SKM-1 (cell line): Measurements from ENCODE around the gene BCO1.
A peak's percentile ranks its signal among the peaks of the same experiment; 100 is the strongest.

Experiments used
- DNase-seq: peaks from one replicate; lab custom pipeline; 2025; ENCODE audit not compliant: unreplicated experiment; lab: John Stamatoyannopoulos, UW

BCO1 gene

GRCh38 chr16:81273223-81273950 lies 34.9 kb downstream of the BCO1 start:
- DNase-seq = no peak

GRCh38 chr16:81275064-81275532 lies 36.6 kb downstream of the BCO1 start:
- no peak for DNase-seq

- DNase-seq = no peak
These were observed 37.3 kb downstream of the BCO1 start for GRCh38 chr16:81275795-81276194.

DNA sequence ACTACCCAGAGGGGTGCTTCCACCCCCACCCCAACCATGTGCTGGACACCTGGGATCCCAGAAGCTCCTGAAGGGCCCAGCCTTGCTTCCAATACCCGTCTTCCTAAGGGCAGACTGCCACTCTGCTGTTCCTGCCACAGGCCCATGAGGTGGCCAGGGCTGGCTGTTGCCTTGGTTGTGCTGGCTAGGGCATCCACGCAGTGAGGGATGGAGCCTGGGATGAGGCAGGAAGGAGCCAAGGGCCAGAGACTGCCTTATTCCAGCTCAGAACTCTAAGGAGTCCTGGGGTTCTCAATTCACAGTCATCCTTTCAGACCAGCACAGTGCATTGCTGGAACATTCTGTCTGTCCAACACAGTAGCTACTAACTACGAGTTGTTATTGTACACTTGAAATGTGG lies 37.8 kb downstream of the BCO1 start:
- DNase-seq = no peak

DNA sequence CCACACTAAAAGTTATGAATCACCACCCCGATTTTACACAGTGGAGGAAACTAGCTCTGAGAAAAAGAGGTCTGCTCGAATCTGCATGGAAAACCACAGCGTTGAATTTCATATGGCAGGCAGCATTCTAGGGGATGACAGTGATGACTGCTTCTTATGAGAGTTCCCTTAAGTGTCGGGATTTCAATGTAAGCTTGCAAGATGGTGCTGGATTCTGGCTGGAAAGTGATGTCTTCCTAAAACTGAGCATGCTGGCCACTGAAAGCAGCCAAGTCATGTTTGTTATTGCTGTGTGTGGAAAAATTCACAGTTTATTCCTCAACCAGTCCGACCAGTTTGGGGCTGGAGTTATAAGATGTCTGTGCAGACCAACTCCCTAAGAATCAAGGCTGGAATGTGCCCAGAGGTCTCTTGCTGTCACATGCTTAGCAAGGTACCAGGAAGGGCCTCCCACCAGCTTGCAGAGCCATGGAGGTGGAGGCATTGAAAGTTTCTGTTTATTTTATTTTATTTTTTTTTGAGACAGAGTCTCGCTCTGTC lies 39.1 kb downstream of the BCO1 start:
- no peak for DNase-seq

DNA sequence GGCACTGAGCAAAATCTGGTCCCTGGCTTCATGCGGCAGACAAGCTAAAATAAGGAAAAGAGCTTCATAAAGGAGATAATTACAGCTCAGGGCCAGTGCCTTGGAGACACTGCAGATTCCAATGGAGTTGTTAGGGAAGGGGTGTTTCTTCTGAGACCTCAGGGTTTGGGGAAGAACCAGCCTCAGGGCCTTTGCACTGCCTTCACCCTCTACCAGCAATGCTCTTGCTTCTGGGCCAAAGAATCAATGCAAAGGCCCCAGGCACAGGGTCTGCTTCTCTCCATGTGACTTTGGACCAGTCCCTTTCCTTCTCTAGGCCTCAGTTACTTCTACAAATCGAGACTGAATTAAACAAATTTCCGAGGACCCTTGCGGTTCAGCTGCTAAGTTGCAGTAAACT lies 40.0 kb downstream of the BCO1 start:
- no peak for DNase-seq

DNA sequence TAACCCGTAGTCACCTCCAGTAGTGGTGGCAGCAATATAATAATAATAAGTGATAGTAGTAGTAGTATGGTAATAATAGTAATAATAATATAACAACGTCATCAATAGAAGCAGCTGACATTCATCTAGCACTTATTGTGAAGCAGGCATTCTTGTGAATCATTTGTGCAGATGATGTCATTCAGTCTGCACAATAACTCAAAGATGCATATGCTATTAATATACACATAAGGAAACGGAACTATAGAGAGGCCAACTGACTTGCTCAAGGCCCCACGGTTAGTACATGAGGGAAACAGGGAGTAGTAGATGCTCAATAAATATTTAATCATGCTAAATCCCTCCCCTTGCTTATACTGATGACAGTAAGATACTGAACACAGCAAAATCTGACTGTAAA lies 40.9 kb downstream of the BCO1 start:
- DNase-seq = peak; percentile 52

GRCh38 chr16:81280393-81280792 lies 41.9 kb downstream of the BCO1 start:
- DNase-seq = no peak

- no peak for DNase-seq
These were observed 44.6 kb downstream of the BCO1 start for GRCh38 chr16:81283044-81283443.

GRCh38 chr16:81284995-81285600 lies 46.6 kb downstream of the BCO1 start:
- DNase-seq = no peak

GRCh38 chr16:81286190-81286589 lies 47.7 kb downstream of the BCO1 start:
- no peak for DNase-seq

DNA sequence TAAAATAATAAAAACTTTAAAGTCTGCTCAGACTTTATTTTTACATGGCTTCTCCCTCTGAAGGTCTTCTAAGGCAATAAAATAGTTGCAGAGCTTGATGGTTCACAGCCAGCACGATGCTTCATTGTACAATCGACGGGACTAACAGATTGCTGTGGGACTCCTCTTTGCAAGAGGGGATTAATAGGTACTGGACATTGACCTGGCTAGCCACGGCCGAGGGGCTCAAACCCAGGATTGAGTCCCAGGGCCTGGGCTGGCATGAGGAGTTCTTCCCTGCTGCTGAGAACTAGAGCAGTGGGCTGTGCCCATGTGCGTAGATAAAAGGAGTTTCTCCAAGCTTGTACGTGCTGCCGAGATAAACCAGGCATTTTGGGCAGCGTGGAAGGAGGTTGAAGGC lies 52.6 kb downstream of the BCO1 start:
- no peak for DNase-seq

DNA sequence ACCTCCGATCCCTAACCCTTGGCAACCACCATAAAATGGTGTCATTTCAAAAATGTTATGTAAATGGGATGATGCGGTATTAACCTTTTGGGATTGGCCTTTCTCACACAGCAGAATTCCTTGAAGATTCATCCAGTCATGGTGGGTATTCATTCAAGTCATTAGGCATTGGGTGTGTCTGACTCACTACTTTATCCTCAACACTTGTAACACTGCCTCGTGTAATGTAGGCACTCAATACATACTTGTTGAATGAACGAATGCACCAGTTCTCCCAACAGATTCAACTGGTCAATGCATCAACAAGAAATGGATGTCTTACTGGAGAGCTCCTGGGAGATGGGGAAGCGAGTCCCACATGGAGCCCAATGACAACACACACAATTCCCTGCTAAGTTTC lies 54.4 kb downstream of the BCO1 start:
- DNase-seq = no peak

- no peak for DNase-seq
These were observed 55.7 kb downstream of the BCO1 start for GRCh38 chr16:81293909-81294802.

GRCh38 chr16:81296631-81297030 lies 58.1 kb downstream of the BCO1 start:
- no peak for DNase-seq

- DNase-seq = no peak
These were observed 69.3 kb downstream of the BCO1 start for GRCh38 chr16:81307770-81308169.

DNA sequence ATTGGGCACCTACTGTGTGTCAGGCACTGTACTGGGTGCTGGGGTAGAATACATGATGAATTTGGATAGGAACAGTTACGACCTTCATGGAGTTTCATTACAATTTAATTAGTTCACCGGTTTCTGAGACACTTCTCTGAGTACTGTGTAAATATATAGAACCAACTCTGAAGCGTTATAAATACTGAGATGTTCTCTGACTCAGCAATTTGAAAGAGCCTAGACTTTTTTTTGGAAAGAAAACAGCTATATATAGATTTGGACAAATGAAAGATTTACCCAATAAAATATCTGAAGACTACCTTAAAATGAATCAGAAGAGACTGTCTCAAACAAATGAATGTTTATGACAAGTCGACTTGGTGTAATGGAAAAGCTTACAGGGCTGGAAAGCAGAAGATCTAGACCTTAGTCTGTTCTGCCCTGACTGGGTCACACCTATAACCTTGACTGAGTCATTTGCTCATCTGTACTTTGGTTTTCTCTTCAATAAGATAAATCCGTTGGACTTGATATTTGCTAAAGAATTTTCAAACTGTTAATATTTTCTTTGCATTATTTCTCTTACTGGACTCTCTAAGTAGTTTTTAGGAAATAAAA lies 71.7 kb downstream of the BCO1 start:
- no peak for DNase-seq

DNA sequence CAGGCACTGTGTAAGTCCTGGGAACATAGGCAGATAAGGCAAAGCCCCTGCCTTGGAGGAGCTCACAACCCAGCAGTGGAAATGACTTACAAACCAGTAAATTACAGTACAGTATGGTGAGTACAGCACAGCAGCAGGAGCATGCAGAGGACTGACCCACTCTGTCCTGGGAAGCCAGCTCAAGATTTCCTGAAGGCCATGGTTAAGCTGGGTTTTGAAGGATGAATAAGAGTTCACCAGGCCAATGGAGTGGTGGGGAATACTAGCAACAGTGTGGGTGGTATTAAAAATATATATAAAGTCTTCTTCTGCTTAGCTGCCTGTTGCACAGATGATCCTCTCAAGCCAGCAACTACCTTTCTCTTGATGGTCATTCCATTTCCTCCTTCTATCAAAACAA lies 73.3 kb downstream of the BCO1 start:
- DNase-seq = no peak

- no peak for DNase-seq
These were observed 75.5 kb downstream of the BCO1 start for GRCh38 chr16:81313701-81314602.

GRCh38 chr16:81314603-81315270 lies 76.2 kb downstream of the BCO1 start, which contains the start of gene GAN:
TSS of gene GAN (plus strand) at chr16:81314962. CDS start at chr16:81315114, 152 bp downstream.
- DNase-seq = peak; percentile 89
